Fibroblast of lung (primary cell): ENCODE data around the gene PIP4K2A.

Experiments
- EZH2 ChIP-seq: IDR thresholded peaks from 2 replicates; pipeline ENCODE4 v1.5.1; 2012; ENCODE audit warnings: low read length, control low read depth, mild to moderate bottlenecking; ENCODE audit errors: missing control alignments
- TF ChIP-seq, protein P1 (sequence below), 2 donors: IDR thresholded peaks in 1 of 2; conservative IDR thresholded peaks in 1 of 2; 1 replicate in 1 of 2; 2 replicates in 1 of 2; pipeline ENCODE4 v1.5.1; 2011 to 2012; ENCODE audit warnings: low read length in 2 of 2, control low read depth in 1 of 2, inconsistent platforms in 1 of 2, low read depth in 1 of 2, mild to moderate bottlenecking in 1 of 2

DNA sequence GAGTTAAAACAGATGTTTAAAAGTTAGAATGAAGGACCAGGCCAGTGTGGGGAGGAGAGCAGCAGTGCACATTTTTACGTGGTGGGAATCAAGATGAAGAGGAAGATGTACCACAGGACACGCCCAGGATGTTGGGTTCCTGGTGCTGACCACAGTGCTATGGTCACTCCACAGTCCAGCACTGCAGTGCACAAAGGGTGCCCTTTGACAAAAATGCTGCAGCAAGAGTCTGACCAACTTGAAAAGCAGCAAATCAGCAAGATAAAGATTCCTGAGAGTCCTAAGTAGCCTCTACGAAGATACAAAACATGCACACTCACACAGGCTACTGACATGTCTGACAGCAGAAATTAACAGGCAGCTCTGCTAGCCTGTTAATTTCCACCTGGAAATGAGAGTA lies 107.1 kb downstream of the PIP4K2A start:
- no peak for TF ChIP-seq EZH2
- TF ChIP-seq, protein P1, sequence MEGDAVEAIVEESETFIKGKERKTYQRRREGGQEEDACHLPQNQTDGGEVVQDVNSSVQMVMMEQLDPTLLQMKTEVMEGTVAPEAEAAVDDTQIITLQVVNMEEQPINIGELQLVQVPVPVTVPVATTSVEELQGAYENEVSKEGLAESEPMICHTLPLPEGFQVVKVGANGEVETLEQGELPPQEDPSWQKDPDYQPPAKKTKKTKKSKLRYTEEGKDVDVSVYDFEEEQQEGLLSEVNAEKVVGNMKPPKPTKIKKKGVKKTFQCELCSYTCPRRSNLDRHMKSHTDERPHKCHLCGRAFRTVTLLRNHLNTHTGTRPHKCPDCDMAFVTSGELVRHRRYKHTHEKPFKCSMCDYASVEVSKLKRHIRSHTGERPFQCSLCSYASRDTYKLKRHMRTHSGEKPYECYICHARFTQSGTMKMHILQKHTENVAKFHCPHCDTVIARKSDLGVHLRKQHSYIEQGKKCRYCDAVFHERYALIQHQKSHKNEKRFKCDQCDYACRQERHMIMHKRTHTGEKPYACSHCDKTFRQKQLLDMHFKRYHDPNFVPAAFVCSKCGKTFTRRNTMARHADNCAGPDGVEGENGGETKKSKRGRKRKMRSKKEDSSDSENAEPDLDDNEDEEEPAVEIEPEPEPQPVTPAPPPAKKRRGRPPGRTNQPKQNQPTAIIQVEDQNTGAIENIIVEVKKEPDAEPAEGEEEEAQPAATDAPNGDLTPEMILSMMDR (conservative IDR thresholded peaks at IDR 0.05 in 1 of 2, IDR thresholded peaks at IDR 0.05 in 1 of 2; ENCODE audit: low read depth in 1 of 2, low read length in 2 of 2), result no peak
